SK-N-SH (cell line): ENCODE data around the gene C3orf20.
A peak's percentile ranks its signal among the peaks of the same experiment; 100 is the strongest.

Source experiments
- EP300 ChIP-seq, 2 experiments: IDR thresholded peaks; 2 replicates each; pipeline versions ENCODE4 v1.4.0 to v1.6.1; 2012; ENCODE audit warnings: borderline replicate concordance in 1 of 2, low read depth in 1 of 2, low read length in 1 of 2
- EZH2phosphoT487 ChIP-seq: fragments of 200-600 bp; sonication (generic); IDR thresholded peaks from 2 replicates; pipeline ENCODE4 v1.6.1; 2017; ENCODE audit warnings: low read depth, mixed run types, mild to moderate bottlenecking, antibody characterized with exemption, moderate library complexity, borderline replicate concordance
- FOXJ3 ChIP-seq: sonication (generic); formaldehyde crosslinking; IDR thresholded peaks from 2 replicates; pipeline ENCODE4 v1.5.1; 2020; ENCODE audit warnings: mild to moderate bottlenecking, missing genetic modification reagents
- MXI1 ChIP-seq: IDR thresholded peaks from 2 replicates; pipeline ENCODE4 v1.6.1; 2012; ENCODE audit warnings: mild to moderate bottlenecking, low read depth, low read length, improper control_type of control experiment
- POLR2AphosphoS5 ChIP-seq: IDR thresholded peaks from 2 replicates; pipeline ENCODE4 v1.6.1; 2012; ENCODE audit warnings: low read depth, low read length
- RAD21 ChIP-seq: IDR thresholded peaks from 2 replicates; pipeline ENCODE4 v1.6.1; 2012; ENCODE audit warnings: mild to moderate bottlenecking, low read length
- REST ChIP-seq: IDR thresholded peaks from 2 replicates; pipeline ENCODE4 v1.6.1; 2012; ENCODE audit warnings: mild to moderate bottlenecking, low read depth, low read length, moderate library complexity
- RFX5 ChIP-seq: IDR thresholded peaks from 2 replicates; pipeline ENCODE4 v1.6.1; 2012; ENCODE audit warnings: mild to moderate bottlenecking, improper control_type of control experiment, low read length
- SIN3A ChIP-seq: IDR thresholded peaks from 2 replicates; pipeline ENCODE4 v1.6.1; 2012; ENCODE audit warnings: low read depth, mild to moderate bottlenecking, low read length, moderate library complexity, borderline replicate concordance
- TEAD4 ChIP-seq: IDR thresholded peaks from 2 replicates; pipeline ENCODE4 v1.4.0; 2012; ENCODE audit warnings: mild to moderate bottlenecking, borderline replicate concordance; ENCODE audit not compliant: insufficient read depth
- TF ChIP-seq, protein P1 (sequence below): fragments of 200-600 bp; sonication (generic); IDR thresholded peaks from 2 replicates; pipeline ENCODE4 v1.6.1; 2017; ENCODE audit warnings: antibody characterized with exemption, mild to moderate bottlenecking, moderate library complexity
- TF ChIP-seq, protein P2 (sequence below): IDR thresholded peaks from 2 replicates; pipeline ENCODE4 v1.4.0; 2012; ENCODE audit warnings: low read depth

- TF ChIP-seq, protein P1, sequence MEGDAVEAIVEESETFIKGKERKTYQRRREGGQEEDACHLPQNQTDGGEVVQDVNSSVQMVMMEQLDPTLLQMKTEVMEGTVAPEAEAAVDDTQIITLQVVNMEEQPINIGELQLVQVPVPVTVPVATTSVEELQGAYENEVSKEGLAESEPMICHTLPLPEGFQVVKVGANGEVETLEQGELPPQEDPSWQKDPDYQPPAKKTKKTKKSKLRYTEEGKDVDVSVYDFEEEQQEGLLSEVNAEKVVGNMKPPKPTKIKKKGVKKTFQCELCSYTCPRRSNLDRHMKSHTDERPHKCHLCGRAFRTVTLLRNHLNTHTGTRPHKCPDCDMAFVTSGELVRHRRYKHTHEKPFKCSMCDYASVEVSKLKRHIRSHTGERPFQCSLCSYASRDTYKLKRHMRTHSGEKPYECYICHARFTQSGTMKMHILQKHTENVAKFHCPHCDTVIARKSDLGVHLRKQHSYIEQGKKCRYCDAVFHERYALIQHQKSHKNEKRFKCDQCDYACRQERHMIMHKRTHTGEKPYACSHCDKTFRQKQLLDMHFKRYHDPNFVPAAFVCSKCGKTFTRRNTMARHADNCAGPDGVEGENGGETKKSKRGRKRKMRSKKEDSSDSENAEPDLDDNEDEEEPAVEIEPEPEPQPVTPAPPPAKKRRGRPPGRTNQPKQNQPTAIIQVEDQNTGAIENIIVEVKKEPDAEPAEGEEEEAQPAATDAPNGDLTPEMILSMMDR, result no peak
- TF ChIP-seq EZH2phosphoT487 (no peak), RFX5 (no peak), REST (no peak), EP300 (IDR thresholded peaks at IDR 0.05; ENCODE audit: borderline replicate concordance in 1 of 2, low read depth in 1 of 2, low read length in 1 of 2) (peak in 1 of 2 experiments; percentile 79; a peak in 2 of 4 replicates), POLR2AphosphoS5 (no peak), RAD21 (no peak), TEAD4 (no peak), FOXJ3 (CRISPR knock-in tag) (no peak), SIN3A (no peak), MXI1 (peak; percentile 60; the same call in 1 of the 2 replicates)
- TF ChIP-seq, protein P2, sequence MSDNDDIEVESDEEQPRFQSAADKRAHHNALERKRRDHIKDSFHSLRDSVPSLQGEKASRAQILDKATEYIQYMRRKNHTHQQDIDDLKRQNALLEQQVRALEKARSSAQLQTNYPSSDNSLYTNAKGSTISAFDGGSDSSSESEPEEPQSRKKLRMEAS, result no peak
These were observed 1.9 kb downstream of the C3orf20 start for GRCh38 chr3:14676881-14677280.
